IPS DF 4.7 (cell line): ENCODE measurements around the gene TNNC2.
"Not testable (repeated sequence)": the region's sequence is repeated elsewhere in the genome, so short reads cannot be mapped to it uniquely, and the experiment has no call there.

Experiments
- DNase-seq: peaks from one replicate; pipeline ENCODE4 v3.0.0-alpha.2; 2013; ENCODE audit warnings: low spot score; ENCODE audit errors: extremely low read depth

The TNNC2 gene

GRCh38 chr20:45822857-45823256, 4.3 kb downstream of the TNNC2 start:
- DNase-seq, result no peak

- DNase-seq, result no peak
These were observed 5.2 kb downstream of the TNNC2 start for GRCh38 chr20:45821947-45822346.

- no peak for DNase-seq
These were observed 7.6 kb downstream of the TNNC2 start for GRCh38 chr20:45819466-45819865.

- DNase-seq, result no peak
These were observed 8.9 kb downstream of the TNNC2 start for GRCh38 chr20:45818239-45818638.

GRCh38 chr20:45817376-45818194, 9.5 kb downstream of the TNNC2 start:
- no peak for DNase-seq

GRCh38 chr20:45816951-45817350, 10.2 kb downstream of the TNNC2 start:
- DNase-seq, result no peak

- no peak for DNase-seq
These were observed 12.8 kb downstream of the TNNC2 start for GRCh38 chr20:45814314-45814713.

GRCh38 chr20:45813489-45813888, 13.6 kb downstream of the TNNC2 start:
- DNase-seq, result no peak

- DNase-seq, result no peak
These were observed 14.1 kb downstream of the TNNC2 start for GRCh38 chr20:45813006-45813340.

- peak; percentile 99 for DNase-seq
These were observed 14.7 kb downstream of the TNNC2 start, which contains the start of gene UBE2C for GRCh38 chr20:45812157-45813005. Gene UBE2C (plus strand): TSS chr20:45812644. CDS start chr20:45812696, 52 bp downstream.

GRCh38 chr20:45810191-45810970, 16.7 kb downstream of the TNNC2 start:
- no peak for DNase-seq

GRCh38 chr20:45801851-45802250, 25.3 kb downstream of the TNNC2 start:
- no peak for DNase-seq

GRCh38 chr20:45798935-45799642, 28.0 kb downstream of the TNNC2 start:
- DNase-seq, result peak; percentile 46

- DNase-seq, result not testable (repeated sequence)
These were observed 29.2 kb downstream of the TNNC2 start for GRCh38 chr20:45797955-45798354.

- not testable (repeated sequence) for DNase-seq
These were observed 29.6 kb downstream of the TNNC2 start for GRCh38 chr20:45797510-45797909.

- DNase-seq, result no peak
These were observed 30.6 kb downstream of the TNNC2 start for GRCh38 chr20:45796337-45797065.

- no peak for DNase-seq
These were observed 34.6 kb downstream of the TNNC2 start for GRCh38 chr20:45792317-45793118.

- DNase-seq, result no peak
These were observed 38.8 kb downstream of the TNNC2 start for GRCh38 chr20:45788351-45788750.

GRCh38 chr20:45783656-45784294, 43.3 kb downstream of the TNNC2 start:
- no peak for DNase-seq
